K562 (cell line): ENCODE data around the gene CR2.

Source experiments
- CTCF ChIP-seq, 3 experiments: IDR thresholded peaks in 2 of 3; conservative IDR thresholded peaks in 1 of 3; 2 replicates each; pipeline ENCODE4 v1.5.1; 2011 to 2012; ENCODE audit warnings: low read length in 3 of 3, mild to moderate bottlenecking in 3 of 3, control low read depth in 2 of 3, improper control_type of control experiment in 1 of 3, inconsistent platforms in 1 of 3, low read depth in 1 of 3, mixed read lengths in 1 of 3, moderate library complexity in 1 of 3; ENCODE audit not compliant: insufficient read depth in 2 of 3
- ZNF77 ChIP-seq: fragments of 250-450 bp; sonication (Bioruptor Pico); IDR thresholded peaks from 2 replicates; pipeline ENCODE4 v1.5.0; 2020
- TF ChIP-seq, protein P1 (sequence below): sonication (generic); formaldehyde crosslinking; IDR thresholded peaks from 2 replicates; pipeline ENCODE4 v1.8.0; 2022; ENCODE audit warnings: mild to moderate bottlenecking, missing genetic modification reagents

DNA sequence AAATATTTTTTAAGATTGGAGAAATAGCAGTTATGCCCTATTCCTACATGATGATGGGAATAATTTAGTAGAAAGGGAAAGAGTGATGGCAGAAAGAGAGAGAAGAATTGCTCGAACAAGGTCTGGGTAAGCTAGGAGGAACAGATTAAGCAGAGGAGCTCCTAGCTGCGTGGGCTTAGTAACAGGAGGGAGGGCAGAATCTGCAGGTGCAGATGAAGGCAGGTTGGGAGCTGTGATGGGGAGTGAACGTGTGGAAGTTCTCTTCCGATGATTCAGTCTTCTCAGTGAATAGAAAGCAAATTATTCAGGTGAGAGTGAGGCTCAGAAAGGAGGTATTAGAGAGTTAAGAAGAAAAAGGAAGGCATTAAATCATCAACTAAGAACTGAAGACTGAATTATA, 33.5 kb downstream of the CR2 start:
- TF ChIP-seq CTCF (IDR thresholded peaks at IDR 0.05 in 2 of 3, conservative IDR thresholded peaks at IDR 0.05 in 1 of 3; ENCODE audit: insufficient read depth in 2 of 3, low read depth in 1 of 3, low read length in 3 of 3) (no peak), ZNF77 (no peak)
- TF ChIP-seq, protein P1, sequence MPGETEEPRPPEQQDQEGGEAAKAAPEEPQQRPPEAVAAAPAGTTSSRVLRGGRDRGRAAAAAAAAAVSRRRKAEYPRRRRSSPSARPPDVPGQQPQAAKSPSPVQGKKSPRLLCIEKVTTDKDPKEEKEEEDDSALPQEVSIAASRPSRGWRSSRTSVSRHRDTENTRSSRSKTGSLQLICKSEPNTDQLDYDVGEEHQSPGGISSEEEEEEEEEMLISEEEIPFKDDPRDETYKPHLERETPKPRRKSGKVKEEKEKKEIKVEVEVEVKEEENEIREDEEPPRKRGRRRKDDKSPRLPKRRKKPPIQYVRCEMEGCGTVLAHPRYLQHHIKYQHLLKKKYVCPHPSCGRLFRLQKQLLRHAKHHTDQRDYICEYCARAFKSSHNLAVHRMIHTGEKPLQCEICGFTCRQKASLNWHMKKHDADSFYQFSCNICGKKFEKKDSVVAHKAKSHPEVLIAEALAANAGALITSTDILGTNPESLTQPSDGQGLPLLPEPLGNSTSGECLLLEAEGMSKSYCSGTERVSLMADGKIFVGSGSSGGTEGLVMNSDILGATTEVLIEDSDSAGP (CRISPR knock-in tag): no peak
